NCI-H2227 treated with DMSO at 0.1 percent for 48 hours (cell line): ENCODE measurements around the gene JAZF1.
A peak's percentile ranks its signal among the peaks of the same experiment; 100 is the strongest.

Experiments
- DNase-seq: peaks from one replicate; lab custom pipeline; 2025; lab: John Stamatoyannopoulos, UW

Gene JAZF1

GRCh38 chr7:28165961-28166955, 14.3 kb downstream of the JAZF1 start:
- DNase-seq: no peak

- DNase-seq: no peak
Measured at GRCh38 chr7:28165261-28165660, 15.3 kb downstream of the JAZF1 start.

GRCh38 chr7:28163949-28164348, 16.6 kb downstream of the JAZF1 start:
- DNase-seq: no peak

GRCh38 chr7:28161331-28161730, 19.3 kb downstream of the JAZF1 start:
- no peak for DNase-seq

- DNase-seq: no peak
Measured at GRCh38 chr7:28160551-28160991, 20.0 kb downstream of the JAZF1 start.

- no peak for DNase-seq
Measured at GRCh38 chr7:28157831-28158416, 22.7 kb downstream of the JAZF1 start.

- DNase-seq: no peak
Measured at GRCh38 chr7:28157076-28157745, 23.4 kb downstream of the JAZF1 start.

- no peak for DNase-seq
Measured at GRCh38 chr7:28156401-28156800, 24.2 kb downstream of the JAZF1 start.

GRCh38 chr7:28155964-28156363, 24.6 kb downstream of the JAZF1 start:
- no peak for DNase-seq

- no peak for DNase-seq
Measured at GRCh38 chr7:28155019-28155660, 25.5 kb downstream of the JAZF1 start.

- no peak for DNase-seq
Measured at GRCh38 chr7:28152594-28152993, 28.0 kb downstream of the JAZF1 start.

- no peak for DNase-seq
Measured at GRCh38 chr7:28151965-28152364, 28.6 kb downstream of the JAZF1 start.

- DNase-seq: no peak
Measured at GRCh38 chr7:28149291-28150101, 31.1 kb downstream of the JAZF1 start.

GRCh38 chr7:28145931-28146330, 34.7 kb downstream of the JAZF1 start:
- no peak for DNase-seq

- DNase-seq: no peak
Measured at GRCh38 chr7:28145090-28145626, 35.4 kb downstream of the JAZF1 start.

GRCh38 chr7:28144266-28144665, 36.3 kb downstream of the JAZF1 start:
- peak; percentile 6 for DNase-seq

GRCh38 chr7:28142650-28143049, 37.9 kb downstream of the JAZF1 start:
- DNase-seq: no peak

- no peak for DNase-seq
Measured at GRCh38 chr7:28140979-28141378, 39.6 kb downstream of the JAZF1 start.

- no peak for DNase-seq
Measured at GRCh38 chr7:28138837-28139236, 41.8 kb downstream of the JAZF1 start.

- DNase-seq: no peak
Measured at GRCh38 chr7:28137463-28137862, 43.1 kb downstream of the JAZF1 start.

GRCh38 chr7:28136885-28137284, 43.7 kb downstream of the JAZF1 start:
- no peak for DNase-seq
